Activated CD8-positive, alpha-beta T cell treated with anti-CD3 and anti-CD28 coated beads, Interleukin-2, amount 10 ng/mL, durations not matched to agents 7 days and 5 days (primary cell): ENCODE measurements around the gene LAIR2. TPM values are rescaled to one million over a fixed set of nuclear protein-coding genes. Genes with fewer than 3 reads are reported as not detected.

Source experiments
- ATAC-seq: fragments of 150-1000 bp; cut with Tn5 transposase; one replicate; pipeline ENCODE4 v1.10.0; 2021; ENCODE audit warnings: moderate library complexity
- CTCF ChIA-PET: fragments of 350-600 bp; sonication (Branson Sonifier 250); formaldehyde crosslinking; loops from one replicate; lab custom pipeline; 2021; ENCODE audit warnings: antibody characterized with exemption; lab: Charles Lee
- POLR2A ChIA-PET: fragments of 350-600 bp; sonication (Branson Sonifier 250); formaldehyde crosslinking; loops from one replicate; lab custom pipeline; 2021; ENCODE audit warnings: antibody characterized with exemption; lab: Charles Lee
- DNase-seq: peaks from one replicate; pipeline ENCODE4 v3.0.0-alpha.2; 2020
- H3K27ac Mint-ChIP-seq: one replicate; pipeline ENCODE4 v1.8.0; 2021; ENCODE audit warnings: mild to moderate bottlenecking, mixed read lengths
- H3K27me3 Mint-ChIP-seq: one replicate; pipeline ENCODE4 v1.8.0; 2021; ENCODE audit warnings: low read depth, mixed read lengths
- H3K36me3 Mint-ChIP-seq: one replicate; pipeline ENCODE4 v1.8.0; 2021; ENCODE audit warnings: low read depth, mixed read lengths
- H3K4me1 Mint-ChIP-seq: one replicate; pipeline ENCODE4 v1.8.0; 2021; ENCODE audit warnings: low read depth, mixed read lengths
- H3K4me3 Mint-ChIP-seq: one replicate; pipeline ENCODE4 v1.8.0; 2021; ENCODE audit warnings: mild to moderate bottlenecking, mixed read lengths
- H3K9me3 Mint-ChIP-seq: one replicate; pipeline ENCODE4 v1.8.0; 2022; ENCODE audit warnings: mixed read lengths; ENCODE audit not compliant: insufficient read depth
- total RNA-seq, 2 experiments: library from RNA; stranded (reverse); gene quantifications; one replicate each; pipeline ENCODE4 v1.2.3, GENCODE V29; 2021

Gene LAIR2
- total RNA-seq, 2 experiments from 2014 or later, result 1.4 to 1.6 TPM

- no peak for ATAC-seq
- peaks cover 56% of the 10 kb centered on the region for H3K36me3 Mint-ChIP-seq
- POLR2A ChIA-PET, result interaction anchor here (0.8 to 2.9 kb wide), 2 partner anchors 10 to 12 kb away, joined by 3 to 15 read pairs; partner anchors contain the start of gene LENG8
- H3K27ac Mint-ChIP-seq, result no peak overlapping the region
- DNase-seq, result no peak
- H3K9me3 Mint-ChIP-seq, result no peaks in the 10 kb centered on the region
- H3K4me1 Mint-ChIP-seq, result peaks cover 39% of the 10 kb centered on the region
- no peak overlapping the region for H3K4me3 Mint-ChIP-seq
- peaks cover 2% of the 10 kb centered on the region for H3K27me3 Mint-ChIP-seq
- CTCF ChIA-PET, result no interaction called here
Observed at GRCh38 chr19:54460230-54461005, 42.2 kb upstream of the LAIR2 start.

GRCh38 chr19:54461210-54461609, 41.4 kb upstream of the LAIR2 start:
- ATAC-seq (no peak), DNase-seq (no peak)
- Mint-ChIP-seq H3K36me3 (peaks cover 51% of the 10 kb centered on the region), H3K27ac (peak overlapping the region; percentile 81), H3K4me3 (no peak overlapping the region), H3K9me3 (no peaks in the 10 kb centered on the region), H3K27me3 (peaks cover 7% of the 10 kb centered on the region), H3K4me1 (peaks cover 42% of the 10 kb centered on the region)
- POLR2A ChIA-PET, result interaction anchor here (0.9 to 1.0 kb wide), 2 partner anchors 13 to 16 kb away, joined by 3 read pairs; no protein-coding TSS in a partner anchor
- CTCF ChIA-PET, result no interaction called here

GRCh38 chr19:54461613-54462012, 41.0 kb upstream of the LAIR2 start:
- Mint-ChIP-seq H3K9me3 (no peaks in the 10 kb centered on the region), H3K27me3 (peaks cover 10% of the 10 kb centered on the region), H3K27ac (peak overlapping the region; percentile 81), H3K4me3 (peak overlapping the region; percentile 85), H3K4me1 (peaks cover 42% of the 10 kb centered on the region), H3K36me3 (peaks cover 48% of the 10 kb centered on the region)
- no peak for ATAC-seq
- CTCF ChIA-PET, result no interaction called here
- POLR2A ChIA-PET, result interaction anchor here (0.9 to 1.0 kb wide), 3 partner anchors 8 to 16 kb away, joined by 3 to 4 read pairs (median 3); no protein-coding TSS in a partner anchor
- DNase-seq, result no peak

- ChIA-PET POLR2A (interaction anchor here (0.6 to 2.2 kb wide), 5 partner anchors 9 to 74 kb away, joined by 3 to 22 read pairs (median 3); partner anchors contain the start of gene LENG8), CTCF (interaction anchor here (0.8 kb wide), 1 partner anchor 11 kb away, joined by 3 read pairs; no protein-coding TSS in a partner anchor)
- DNase-seq (no peak), ATAC-seq (no peak)
- H3K36me3 Mint-ChIP-seq, result peaks cover 46% of the 10 kb centered on the region
- peak overlapping the region; percentile 85 for H3K4me3 Mint-ChIP-seq
- peak overlapping the region; percentile 88 for H3K27ac Mint-ChIP-seq
- H3K27me3 Mint-ChIP-seq, result peaks cover 10% of the 10 kb centered on the region
- H3K4me1 Mint-ChIP-seq, result peaks cover 42% of the 10 kb centered on the region
- no peaks in the 10 kb centered on the region for H3K9me3 Mint-ChIP-seq
Observed at GRCh38 chr19:54462047-54462654, 40.5 kb upstream of the LAIR2 start.

GRCh38 chr19:54462655-54463530, 39.7 kb upstream of the LAIR2 start:
- POLR2A ChIA-PET, result interaction anchor here (0.6 to 2.2 kb wide), 4 partner anchors 10 to 75 kb away, joined by 3 to 22 read pairs (median 4); partner anchors contain the start of gene LENG8
- H3K9me3 Mint-ChIP-seq, result no peaks in the 10 kb centered on the region
- peak overlapping the region; percentile 85 for H3K4me3 Mint-ChIP-seq
- H3K36me3 Mint-ChIP-seq, result peaks cover 40% of the 10 kb centered on the region
- H3K27me3 Mint-ChIP-seq, result peaks cover 10% of the 10 kb centered on the region
- peaks cover 42% of the 10 kb centered on the region for H3K4me1 Mint-ChIP-seq
- CTCF ChIA-PET, result interaction anchor here (0.8 kb wide), 2 partner anchors 12 to 15 kb away, joined by 3 to 6 read pairs; no protein-coding TSS in a partner anchor
- H3K27ac Mint-ChIP-seq, result peak overlapping the region; percentile 91
- DNase-seq (peak; percentile 76), ATAC-seq (peak; percentile 34)

- peak; percentile 99 for DNase-seq
- CTCF ChIA-PET, result interaction anchor here (0.8 kb wide), 1 partner anchor 15 kb away, joined by 6 read pairs; no protein-coding TSS in a partner anchor
- Mint-ChIP-seq H3K4me1 (peaks cover 38% of the 10 kb centered on the region), H3K4me3 (peak within 1 kb of the TSS; percentile 85), H3K36me3 (peaks cover 33% of the 10 kb centered on the region), H3K9me3 (no peaks in the 10 kb centered on the region), H3K27me3 (peaks cover 16% of the 10 kb centered on the region), H3K27ac (peak within 1 kb of the TSS; percentile 91)
- POLR2A ChIA-PET, result interaction anchor here (0.6 to 2.2 kb wide), 5 partner anchors 10 to 44 kb away, joined by 3 to 22 read pairs (median 4); partner anchors contain the start of gene LENG8
- peak; percentile 71 for ATAC-seq
Observed at GRCh38 chr19:54463531-54464043, 39.0 kb upstream of the LAIR2 start, which contains the start of gene LENG9. Gene LENG9 (minus strand): TSS chr19:54463778. CDS start chr19:54463526, 252 bp downstream.

GRCh38 chr19:54464044-54464629, 38.5 kb upstream of the LAIR2 start:
- peaks cover 21% of the 10 kb centered on the region for H3K27me3 Mint-ChIP-seq
- H3K9me3 Mint-ChIP-seq, result no peaks in the 10 kb centered on the region
- peaks cover 28% of the 10 kb centered on the region for H3K36me3 Mint-ChIP-seq
- POLR2A ChIA-PET, result interaction anchor here (0.6 to 2.2 kb wide), 5 partner anchors 11 to 44 kb away, joined by 3 to 22 read pairs (median 4); partner anchors contain the start of gene LENG8
- peak overlapping the region; percentile 85 for H3K4me3 Mint-ChIP-seq
- DNase-seq (peak; percentile 96), ATAC-seq (peak; percentile 60)
- H3K4me1 Mint-ChIP-seq, result peaks cover 33% of the 10 kb centered on the region
- CTCF ChIA-PET, result interaction anchor here (0.8 kb wide), 1 partner anchor 16 kb away, joined by 6 read pairs; no protein-coding TSS in a partner anchor
- peak overlapping the region; percentile 91 for H3K27ac Mint-ChIP-seq

GRCh38 chr19:54464630-54465425, 37.8 kb upstream of the LAIR2 start:
- DNase-seq (peak; percentile 90), ATAC-seq (peak; percentile 59)
- ChIA-PET POLR2A (no interaction called here), CTCF (no interaction called here)
- Mint-ChIP-seq H3K4me1 (peaks cover 28% of the 10 kb centered on the region), H3K9me3 (no peaks in the 10 kb centered on the region), H3K4me3 (peak overlapping the region; percentile 85), H3K27ac (peak overlapping the region; percentile 91), H3K36me3 (peaks cover 22% of the 10 kb centered on the region), H3K27me3 (peaks cover 28% of the 10 kb centered on the region)

GRCh38 chr19:54465426-54466109, 37.1 kb upstream of the LAIR2 start:
- ChIA-PET POLR2A (interaction anchor here (0.6 to 0.7 kb wide), 2 partner anchors 119 to 933 kb away, joined by 3 read pairs; no protein-coding TSS in a partner anchor), CTCF (interaction anchor here (0.5 kb wide), 1 partner anchor 87 kb away, joined by 3 read pairs; no protein-coding TSS in a partner anchor)
- H3K27me3 Mint-ChIP-seq, result peaks cover 36% of the 10 kb centered on the region
- peaks cover 27% of the 10 kb centered on the region for H3K4me1 Mint-ChIP-seq
- H3K27ac Mint-ChIP-seq, result no peak overlapping the region
- DNase-seq (no peak), ATAC-seq (no peak)
- peak overlapping the region; percentile 50 for H3K4me3 Mint-ChIP-seq
- H3K36me3 Mint-ChIP-seq, result peaks cover 20% of the 10 kb centered on the region
- H3K9me3 Mint-ChIP-seq, result no peaks in the 10 kb centered on the region
